Measurements from ENCODE around the gene CPT1A.

GRCh38 chr11:68806931-68807844 lies 34.5 kb downstream of the CPT1A start:
- TF ChIP-seq POLR2A (IDR thresholded peaks at IDR 0.05) (no peak), CTCF (IDR thresholded peaks at IDR 0.05) (no peak), POLR2AphosphoS5 (IDR thresholded peaks at IDR 0.05) (no peak)

Data from sigmoid colon (tissue), 4 donors.